ENCODE results near the gene RPL18.

- TF ChIP-seq, protein P1, sequence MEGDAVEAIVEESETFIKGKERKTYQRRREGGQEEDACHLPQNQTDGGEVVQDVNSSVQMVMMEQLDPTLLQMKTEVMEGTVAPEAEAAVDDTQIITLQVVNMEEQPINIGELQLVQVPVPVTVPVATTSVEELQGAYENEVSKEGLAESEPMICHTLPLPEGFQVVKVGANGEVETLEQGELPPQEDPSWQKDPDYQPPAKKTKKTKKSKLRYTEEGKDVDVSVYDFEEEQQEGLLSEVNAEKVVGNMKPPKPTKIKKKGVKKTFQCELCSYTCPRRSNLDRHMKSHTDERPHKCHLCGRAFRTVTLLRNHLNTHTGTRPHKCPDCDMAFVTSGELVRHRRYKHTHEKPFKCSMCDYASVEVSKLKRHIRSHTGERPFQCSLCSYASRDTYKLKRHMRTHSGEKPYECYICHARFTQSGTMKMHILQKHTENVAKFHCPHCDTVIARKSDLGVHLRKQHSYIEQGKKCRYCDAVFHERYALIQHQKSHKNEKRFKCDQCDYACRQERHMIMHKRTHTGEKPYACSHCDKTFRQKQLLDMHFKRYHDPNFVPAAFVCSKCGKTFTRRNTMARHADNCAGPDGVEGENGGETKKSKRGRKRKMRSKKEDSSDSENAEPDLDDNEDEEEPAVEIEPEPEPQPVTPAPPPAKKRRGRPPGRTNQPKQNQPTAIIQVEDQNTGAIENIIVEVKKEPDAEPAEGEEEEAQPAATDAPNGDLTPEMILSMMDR (conservative IDR thresholded peaks at IDR 0.05; ENCODE audit: low read depth, low read length), result no peak
- no peak for TF ChIP-seq EZH2 (IDR thresholded peaks at IDR 0.05; ENCODE audit: borderline replicate concordance, low read depth, low read length, poor library complexity, severe bottlenecking)
Measured at GRCh38 chr19:48644839-48645619, 26.1 kb upstream of the RPL18 start.
